A549 treated with Mapracorat at 1 μM for 4 hours (cell line): ENCODE data around the gene FGD2. TPM values are rescaled to one million over a fixed set of nuclear protein-coding genes. Genes with fewer than 3 reads are reported as not detected.

Experiments used
- total RNA-seq: library from RNA; stranded (reverse); fragments of 200-300 nt; extraction: Qiagen RNA extraction; gene quantifications from 5 replicates; pipeline ENCODE4 v1.2.3, GENCODE V29; 2022

Gene FGD2
- 0.04 to 0.08 TPM in 2 of 5 replicates, not detected in the others for total RNA-seq

GRCh38 chr6:37005061-37005810 lies at the start of gene FGD2:
FGD2 (plus strand) TSS chr6:37005655; CDS start chr6:37005818, 163 bp downstream.

GRCh38 chr6:36985808-36986703 lies 19.4 kb upstream of the FGD2 start, which contains the start of gene MTCH1:
MTCH1 (minus strand) TSS chr6:36986196; CDS start chr6:36986173, 23 bp downstream.

Other genes starting within 250 kb of the FGD2 start
- gene CPNE5, start 166.2 kb upstream of the FGD2 start, total RNA-seq = 0.06 to 0.20 TPM (median 0.12 TPM) in 5 replicates
- gene PPIL1, start 130.9 kb upstream of the FGD2 start, total RNA-seq = 41.6 to 46.3 TPM (median 43.4 TPM) in 5 replicates
- gene C6orf89, start 119.7 kb upstream of the FGD2 start, total RNA-seq = 13.4 to 19.0 TPM (median 16.5 TPM) in 5 replicates
- not detected in 5 replicates for gene PI16, start 50.9 kb upstream of the FGD2 start, total RNA-seq
- gene MTCH1, start 19.5 kb upstream of the FGD2 start, total RNA-seq = 112 to 137 TPM (median 134 TPM) in 5 replicates
- 10.0 to 14.2 TPM (median 12.8 TPM) in 5 replicates for gene PIM1, start 164.5 kb downstream of the FGD2 start, total RNA-seq